ENCODE data around the gene BAHCC1. TPM values are rescaled to one million over a fixed set of nuclear protein-coding genes. Genes with fewer than 3 reads are reported as not detected.

Gene BAHCC1
- total RNA-seq, 2 donors from 2014 or later: 12.2 to 14.2 TPM

DNA sequence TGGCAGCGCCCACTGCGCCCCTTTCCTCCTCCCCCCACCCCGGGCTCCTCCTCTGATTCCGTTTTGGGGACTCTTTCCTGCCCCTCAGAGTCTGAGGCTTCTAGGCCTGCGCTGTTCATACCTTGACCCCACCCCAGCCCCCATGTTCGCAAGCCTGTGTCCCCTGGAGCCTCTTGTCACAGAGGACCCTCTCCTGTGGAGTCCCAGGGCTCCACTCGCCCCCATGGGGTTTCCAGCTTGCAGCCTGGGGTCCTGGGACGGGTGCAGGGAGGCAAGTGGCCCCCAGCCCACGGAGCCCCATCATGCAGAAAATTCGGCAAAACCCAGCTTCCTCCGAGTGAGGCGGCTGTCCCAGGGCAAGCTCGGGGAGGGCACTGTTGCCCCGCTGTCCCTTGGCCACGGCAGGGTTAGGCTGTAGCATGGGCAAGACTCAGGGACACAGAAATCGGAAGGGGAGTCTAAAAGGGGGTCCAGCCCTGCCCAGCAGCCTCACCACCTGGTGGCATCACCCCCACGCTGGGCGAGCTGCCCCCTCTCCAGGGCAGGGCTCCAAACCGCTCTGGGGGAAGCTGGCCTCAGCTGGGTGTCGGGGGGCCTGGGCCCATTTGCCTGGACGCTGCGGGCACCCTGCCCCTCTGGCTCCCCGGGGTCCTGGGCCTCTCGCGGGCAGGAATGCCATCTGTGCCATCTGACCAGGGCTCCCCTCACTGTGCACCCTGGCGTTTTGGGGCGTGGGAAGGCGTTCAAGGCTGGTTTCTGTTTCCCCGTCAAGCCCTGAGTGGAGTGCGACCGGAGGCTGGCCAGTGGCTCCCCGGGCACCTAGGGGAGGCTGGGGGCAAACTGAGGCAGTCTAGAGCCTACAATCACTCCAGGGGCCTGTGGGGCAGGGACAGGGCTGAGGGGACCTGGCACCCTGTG, 11.5 kb upstream of the BAHCC1 start:
- no peak for ATAC-seq
- no peak for DNase-seq
- intact Hi-C loops (cut with DNase I, micrococcal nuclease): no loop called here

DNA sequence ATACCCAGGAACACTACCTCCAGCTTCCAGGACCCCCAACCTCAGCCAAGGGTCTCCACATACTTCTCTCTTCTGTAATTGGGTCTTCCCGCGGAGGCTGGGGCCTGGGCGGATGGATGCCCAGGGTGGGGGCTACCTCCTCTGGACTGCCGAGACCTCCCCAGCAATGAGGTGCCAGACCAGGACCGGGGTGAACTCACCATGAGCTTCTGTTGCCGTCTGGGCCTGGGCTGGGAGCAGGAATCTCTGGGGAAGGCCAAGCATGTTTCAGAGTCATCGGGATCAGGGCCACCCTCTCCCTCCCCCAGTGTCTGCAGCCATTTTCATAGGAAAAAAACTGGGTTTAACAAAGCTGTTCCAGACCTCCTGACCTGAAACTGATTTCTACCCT, 10.3 kb upstream of the BAHCC1 start:
- ATAC-seq (no peak), DNase-seq (no peak)
- intact Hi-C loops (cut with DNase I, micrococcal nuclease): no loop called here

DNA sequence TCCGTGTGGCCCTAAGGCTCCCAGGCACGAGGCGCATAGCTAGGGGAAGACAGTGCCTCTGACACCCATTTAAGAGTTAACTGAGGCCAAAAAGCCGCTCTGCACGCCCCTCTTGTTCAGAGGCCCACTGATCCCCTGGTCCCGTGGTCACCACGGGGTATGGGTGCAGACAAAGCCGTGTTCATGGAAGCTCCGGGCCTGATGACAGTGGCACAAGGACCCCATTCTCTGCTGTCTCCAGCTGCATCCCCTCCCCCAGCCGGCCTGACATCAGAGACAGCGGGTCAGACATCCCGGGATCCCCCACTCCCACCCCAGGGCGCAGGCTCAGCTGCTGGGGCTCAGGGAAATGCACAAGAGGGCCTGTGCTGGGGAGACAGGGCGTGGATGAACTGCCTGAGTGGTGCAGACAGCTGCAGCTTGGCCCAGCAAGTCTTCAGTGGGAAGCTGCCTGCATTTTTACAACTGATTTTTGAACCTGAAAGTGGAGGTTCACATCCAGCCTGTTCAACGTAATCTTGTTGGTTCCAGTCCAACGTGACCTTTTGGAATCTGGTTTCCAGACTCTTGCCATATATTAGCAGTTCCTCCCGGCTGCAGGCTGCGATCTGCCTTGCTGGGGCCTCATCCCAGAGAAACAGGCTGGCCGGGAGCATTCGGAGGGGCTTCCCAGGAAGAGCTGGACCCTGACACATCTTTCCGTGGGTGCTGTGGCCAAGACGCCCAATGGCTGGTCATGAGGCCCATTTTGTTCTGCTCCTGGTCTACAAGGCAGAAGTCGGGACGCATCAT, 9.7 kb upstream of the BAHCC1 start:
- intact Hi-C loops (cut with DNase I, micrococcal nuclease): no loop called here
- DNase-seq: no peak
- ATAC-seq: peak; percentile 28

DNA sequence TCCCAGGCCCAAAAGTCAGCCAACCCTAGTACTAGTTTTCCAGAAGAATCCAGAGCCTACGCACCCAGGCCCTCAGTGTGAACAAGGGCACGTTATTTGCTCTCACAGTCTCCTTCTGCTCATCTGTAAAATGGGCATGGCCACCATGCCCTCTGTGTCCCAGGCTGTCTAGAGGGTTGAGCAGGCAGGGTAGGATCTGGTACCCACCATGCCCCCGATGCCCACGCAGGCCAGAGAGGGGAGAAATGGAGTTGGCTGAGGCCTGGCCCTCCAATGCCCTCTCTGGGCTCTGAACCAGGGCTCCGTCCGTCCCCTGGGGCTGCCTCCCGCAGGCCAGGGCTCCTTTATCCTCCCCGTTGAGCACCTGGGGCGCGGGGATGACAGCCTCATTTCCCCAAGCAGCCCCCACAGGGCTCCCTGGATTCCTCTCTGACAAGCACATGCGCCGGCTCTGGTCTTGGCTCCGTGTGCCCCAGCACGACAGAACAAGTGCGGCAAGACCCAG, 9.1 kb upstream of the BAHCC1 start:
- intact Hi-C loops (cut with DNase I, micrococcal nuclease): no loop called here
- no peak for ATAC-seq
- DNase-seq: no peak

DNA sequence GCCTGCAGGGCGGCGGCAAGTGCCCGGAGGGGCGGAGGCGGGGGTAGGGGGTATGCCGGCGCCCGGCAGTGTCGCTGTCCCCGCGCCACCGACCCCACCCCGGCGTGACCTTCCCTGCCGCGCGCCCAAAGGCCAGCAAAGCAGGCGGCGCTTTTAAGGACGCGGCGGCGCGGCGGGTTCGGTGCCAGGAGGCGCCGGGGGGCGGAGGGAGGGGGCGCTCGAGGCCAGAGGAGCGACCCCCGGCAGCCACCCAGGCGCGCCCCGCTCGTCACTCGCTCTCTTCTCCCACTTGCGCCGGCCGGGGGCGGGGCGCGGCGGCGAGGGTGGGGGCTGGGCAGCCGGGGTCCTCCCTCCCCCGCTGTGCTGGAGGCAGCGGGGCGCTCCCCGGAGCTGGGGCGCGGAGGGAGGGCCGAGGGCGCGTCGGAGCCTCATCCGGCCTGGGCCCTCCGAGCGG, 8.6 kb upstream of the BAHCC1 start:
- intact Hi-C loops (cut with DNase I, micrococcal nuclease): no loop called here
- peak; percentile 39 for ATAC-seq
- peak in 1 of 2 donors; percentile 57 for DNase-seq

DNA sequence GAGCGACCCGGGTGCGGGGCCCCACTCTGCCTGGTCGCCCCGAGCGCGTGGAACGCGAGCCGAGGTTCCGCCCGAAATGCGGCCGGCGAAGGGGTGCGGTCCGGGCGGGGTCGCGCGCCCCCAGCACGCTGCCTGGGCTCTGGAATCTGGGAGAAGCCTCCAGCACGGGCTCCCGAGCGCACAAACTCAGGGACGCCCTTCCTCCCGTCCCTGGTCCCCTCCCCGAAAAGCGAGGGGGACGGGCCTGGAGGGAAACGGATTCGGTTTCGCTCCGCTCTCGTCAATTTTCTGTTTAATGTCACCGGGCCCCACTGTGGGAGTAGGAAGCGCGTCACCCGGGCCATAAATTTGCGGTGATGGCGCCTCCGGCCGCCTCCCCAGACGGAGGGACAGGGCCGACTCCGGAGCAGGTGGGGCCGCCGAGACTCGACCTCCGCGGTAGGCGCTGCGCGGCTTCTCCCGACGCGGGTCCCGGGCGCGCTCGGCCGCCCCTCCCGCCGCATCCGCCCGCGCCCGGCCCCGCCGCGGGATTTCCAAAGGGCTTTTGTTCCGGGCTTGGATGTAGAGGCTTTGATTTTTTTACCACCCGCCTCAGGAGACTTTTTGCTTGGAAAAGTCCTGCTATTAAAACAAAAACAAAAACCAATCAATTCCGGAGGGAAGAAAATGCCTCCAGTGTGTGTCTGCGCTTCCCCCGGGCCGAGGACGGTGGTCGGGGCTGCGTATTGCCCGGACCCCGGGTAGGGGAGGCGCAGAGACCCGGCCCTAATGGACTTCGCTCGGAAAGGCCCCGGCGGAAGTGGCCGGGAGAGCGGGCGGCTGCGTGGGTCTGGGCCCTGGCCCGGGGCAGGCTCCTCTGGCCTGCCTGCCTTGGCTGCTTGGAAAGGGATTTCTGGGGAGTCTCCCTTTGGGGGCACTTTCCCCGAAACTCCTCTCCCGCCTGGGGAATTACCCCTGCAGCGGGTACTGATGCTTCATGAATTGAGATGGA, 7.9 kb upstream of the BAHCC1 start:
- intact Hi-C loops (cut with DNase I, micrococcal nuclease): no loop called here
- ATAC-seq (peak; percentile 56), DNase-seq (peak; percentile 65 to 82)

DNA sequence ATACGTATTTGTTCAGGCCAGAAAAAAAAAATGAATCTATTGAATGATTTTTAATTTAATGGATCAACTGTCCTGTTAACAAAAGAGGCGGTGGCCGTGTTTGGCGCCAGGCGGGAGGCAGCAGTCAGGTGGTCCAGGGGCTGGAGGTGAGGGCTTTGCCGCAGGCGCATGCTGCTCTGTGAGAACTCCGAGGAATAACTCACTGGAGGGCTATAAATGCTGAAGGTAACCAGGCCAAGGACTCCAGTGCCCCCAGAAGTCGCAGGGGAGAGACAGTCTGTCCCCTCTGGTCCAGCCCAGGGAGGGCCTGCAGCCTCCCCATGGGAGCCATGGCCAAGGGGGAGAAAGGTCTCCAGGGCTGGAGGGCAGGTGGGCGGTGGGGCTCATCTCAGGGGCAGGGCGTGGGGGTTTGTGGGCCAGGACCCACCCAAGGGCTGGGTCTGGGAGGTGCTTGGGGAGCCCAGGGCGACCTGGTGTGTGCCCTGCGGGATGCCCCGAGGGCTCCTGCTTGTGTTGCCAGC, 7.1 kb upstream of the BAHCC1 start:
- intact Hi-C loops (cut with DNase I, micrococcal nuclease): no loop called here
- DNase-seq (no peak), ATAC-seq (no peak)

DNA sequence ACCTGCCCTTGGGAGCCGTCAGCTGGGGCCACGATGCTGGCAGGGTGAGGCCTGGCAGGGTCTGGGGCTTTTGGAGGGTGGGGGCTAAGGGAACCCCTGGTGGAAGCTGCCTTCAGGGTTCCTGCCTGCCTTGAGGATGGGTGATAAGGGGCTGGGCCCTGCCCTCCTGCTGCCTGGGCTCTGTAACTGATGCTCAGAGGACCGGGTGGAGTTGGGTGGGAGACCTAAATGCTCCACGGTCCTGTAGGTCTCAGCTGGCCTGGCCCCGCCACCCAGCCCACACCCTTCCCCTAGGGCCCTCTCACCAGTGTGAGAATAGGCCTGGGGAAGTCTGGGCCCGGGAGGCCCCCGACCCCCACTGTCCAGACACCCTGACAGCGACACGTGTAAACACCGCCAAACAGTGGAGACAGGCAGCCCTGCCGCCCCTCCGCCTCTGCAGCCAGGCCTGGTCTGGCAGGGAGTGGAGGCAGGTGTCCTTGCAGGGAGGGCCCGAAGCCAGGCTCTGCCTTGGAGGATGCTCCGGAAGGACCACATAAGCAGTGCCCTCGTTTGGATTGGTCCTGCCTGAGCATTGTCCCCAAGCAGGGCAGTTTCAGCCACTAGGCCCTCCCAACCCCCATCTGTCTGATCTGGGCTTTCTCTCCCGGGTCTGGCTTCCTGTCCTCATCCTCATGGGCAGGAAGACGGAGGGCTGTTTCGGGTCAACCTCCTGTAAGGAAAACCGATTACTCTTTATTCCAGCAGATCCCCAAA, 6.5 kb upstream of the BAHCC1 start:
- ATAC-seq (no peak), DNase-seq (no peak)

DNA sequence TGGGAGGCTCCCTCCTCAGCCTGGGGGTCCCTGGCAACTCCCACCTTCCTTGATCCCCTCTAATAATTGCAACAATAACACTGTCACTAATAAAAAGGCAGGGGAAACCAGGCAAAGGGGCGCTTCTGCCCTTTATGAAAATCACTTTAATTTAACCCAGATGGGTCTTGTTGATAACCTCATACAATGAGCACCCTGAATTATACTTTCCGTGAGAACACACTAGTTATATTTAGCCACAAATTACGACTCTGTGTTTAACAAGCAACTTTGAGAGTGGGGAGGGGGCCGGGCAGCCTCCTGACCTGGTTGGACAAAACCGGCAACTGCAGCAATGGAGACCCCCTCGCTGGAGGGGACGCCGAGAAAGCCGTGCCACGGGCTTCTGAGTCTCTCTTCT, 5.7 kb upstream of the BAHCC1 start:
- ATAC-seq: no peak
- intact Hi-C loops (cut with DNase I, micrococcal nuclease): no loop called here
- no peak for DNase-seq

More for the DNA sequence above, 6.5 kb upstream of the BAHCC1 start:
- intact Hi-C loops (cut with DNase I, micrococcal nuclease): no loop called here

DNA sequence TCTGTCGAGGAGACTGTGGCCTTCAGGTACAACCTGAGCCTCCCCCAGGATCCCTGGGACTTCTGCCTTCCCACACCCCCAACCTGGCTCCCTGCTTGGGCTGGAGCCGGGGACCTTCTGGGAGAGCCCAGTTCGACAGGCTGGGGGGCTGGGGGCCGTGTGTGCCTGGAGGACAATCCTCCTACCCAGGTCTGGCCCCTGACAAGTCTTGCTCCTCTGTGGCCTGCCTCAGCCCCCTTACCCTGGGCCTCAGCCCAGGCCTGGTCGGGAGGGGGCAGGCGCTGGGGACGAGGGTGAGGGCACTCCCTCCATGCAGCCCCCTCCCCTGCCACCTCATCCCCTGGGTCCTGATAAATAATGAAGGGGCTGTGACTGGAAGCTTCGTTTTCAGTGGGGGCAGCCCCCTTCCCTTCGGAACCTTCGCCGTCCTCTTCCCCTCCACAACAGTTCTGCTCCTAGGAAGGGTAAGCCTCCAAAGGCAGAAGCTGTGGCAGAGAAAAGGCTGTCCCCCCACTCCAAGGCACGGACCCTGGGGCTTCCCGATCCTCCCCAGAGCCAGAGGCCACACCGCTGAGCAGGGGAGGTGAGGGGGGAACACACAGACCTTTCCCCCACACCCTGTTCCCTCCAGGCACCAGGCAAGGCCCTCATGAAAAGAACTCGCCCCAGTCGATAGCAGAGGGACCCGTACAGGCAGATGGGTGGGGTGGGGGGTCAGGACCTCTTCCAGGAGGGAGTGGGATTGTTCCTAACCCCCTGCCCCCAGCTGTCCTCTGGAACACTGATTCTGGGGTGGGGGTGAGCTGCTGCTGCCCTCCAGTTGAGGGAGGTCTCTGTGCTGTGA, 5.0 kb upstream of the BAHCC1 start:
- DNase-seq (no peak), ATAC-seq (no peak)
- intact Hi-C loops (cut with DNase I, micrococcal nuclease): no loop called here

DNA sequence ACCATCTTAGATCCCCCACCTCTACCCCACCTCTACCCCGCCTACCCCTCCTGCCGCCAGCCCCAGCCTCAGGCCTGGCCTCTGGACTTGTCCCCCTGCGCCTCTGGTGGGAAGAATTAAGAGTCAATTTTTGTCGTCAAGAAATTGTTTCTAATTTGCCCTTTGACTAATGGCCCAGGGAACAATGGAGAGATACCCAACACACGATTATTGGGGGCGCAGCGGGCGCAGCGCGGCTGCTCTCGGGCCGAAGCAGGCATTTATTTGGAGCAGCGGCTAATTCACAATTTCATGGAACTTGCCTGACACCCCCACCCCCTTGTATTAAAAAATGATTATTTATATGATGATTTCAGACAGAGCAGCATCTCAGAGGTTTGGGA, 4.4 kb upstream of the BAHCC1 start:
- intact Hi-C loops (cut with DNase I, micrococcal nuclease): no loop called here
- no peak for DNase-seq
- no peak for ATAC-seq

DNA sequence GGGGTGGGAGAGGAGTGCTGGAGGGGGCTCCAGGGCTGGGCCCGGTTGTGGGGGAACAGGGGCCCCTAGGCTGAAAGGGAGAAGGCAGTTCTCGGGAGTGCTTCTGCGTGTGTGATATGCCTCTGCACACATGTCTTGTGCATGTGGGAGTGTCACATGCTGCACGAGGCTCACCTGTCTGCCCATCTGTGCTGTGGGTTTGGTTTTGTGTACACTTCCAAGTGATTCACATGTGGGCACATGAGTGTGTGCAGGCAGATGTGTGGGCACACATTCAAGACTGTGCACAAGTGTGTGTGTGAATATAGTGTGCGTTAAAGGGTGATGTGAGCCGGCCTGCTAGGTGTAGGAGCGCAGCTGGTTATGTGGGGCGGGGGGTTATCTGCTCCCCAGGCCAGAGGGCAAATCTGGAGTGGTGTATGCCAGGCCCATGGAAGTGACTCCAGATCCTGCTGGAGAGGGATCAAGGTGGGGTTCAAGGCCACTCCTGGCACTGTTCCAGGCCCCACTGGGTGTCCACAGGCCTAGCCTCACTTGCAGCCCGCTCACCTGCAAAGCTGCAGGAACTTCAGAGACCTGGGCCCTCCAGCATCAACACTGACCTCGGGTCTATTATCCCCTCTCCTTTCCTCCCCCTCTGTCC, 3.8 kb upstream of the BAHCC1 start:
- no peak for DNase-seq
- intact Hi-C loops (cut with DNase I, micrococcal nuclease): no loop called here

DNA sequence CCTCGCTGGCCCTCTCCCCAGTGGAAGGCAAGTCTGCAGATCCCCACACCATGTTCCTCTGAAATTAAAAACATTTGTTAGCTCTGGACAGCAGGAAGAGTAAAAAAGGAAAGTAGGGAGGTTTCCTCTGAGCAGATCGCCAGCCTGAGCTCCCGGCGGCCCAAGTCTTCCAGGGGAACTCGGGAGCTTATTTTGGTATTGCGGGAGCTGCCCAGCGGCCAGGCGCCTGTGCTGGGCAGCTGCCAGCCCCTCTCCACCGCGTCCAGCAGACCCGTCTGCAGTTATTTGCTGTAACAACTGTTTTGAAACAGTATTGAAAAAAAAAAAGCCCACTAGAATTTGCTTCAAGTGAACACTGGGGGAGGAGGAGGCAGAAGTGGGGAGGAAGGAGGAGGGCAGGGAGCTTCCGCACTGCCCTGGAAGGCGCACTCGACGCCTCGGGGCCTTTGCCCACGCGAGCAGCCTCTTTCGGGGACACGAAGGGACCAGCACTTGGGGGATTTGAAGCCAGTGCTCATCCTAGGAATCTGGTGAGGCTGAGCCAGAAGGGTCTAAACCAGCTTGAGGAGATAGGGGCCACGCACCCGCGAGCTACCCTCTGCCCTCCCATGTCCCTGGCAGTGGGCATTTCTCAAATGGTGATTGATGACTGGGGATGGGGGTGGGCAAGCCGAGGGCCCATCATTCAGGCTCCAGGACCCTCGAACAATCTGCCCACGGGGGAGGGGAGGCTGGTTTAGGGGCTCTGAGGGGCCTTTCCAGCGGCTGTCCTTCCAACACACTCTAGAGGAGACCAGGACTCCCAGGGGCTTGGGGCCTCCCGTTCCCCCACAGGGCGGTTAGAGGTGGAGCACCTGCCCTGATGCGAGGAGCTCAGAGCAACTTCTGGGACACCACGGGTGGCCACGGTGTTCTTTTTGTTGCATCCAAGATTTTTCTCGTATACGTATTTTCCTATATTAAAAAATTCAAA, 3.0 kb upstream of the BAHCC1 start:
- no peak for ATAC-seq
- DNase-seq: no peak
- intact Hi-C loops (cut with DNase I, micrococcal nuclease): no loop called here

More for the DNA sequence above, 3.8 kb upstream of the BAHCC1 start:
- ATAC-seq: no peak

DNA sequence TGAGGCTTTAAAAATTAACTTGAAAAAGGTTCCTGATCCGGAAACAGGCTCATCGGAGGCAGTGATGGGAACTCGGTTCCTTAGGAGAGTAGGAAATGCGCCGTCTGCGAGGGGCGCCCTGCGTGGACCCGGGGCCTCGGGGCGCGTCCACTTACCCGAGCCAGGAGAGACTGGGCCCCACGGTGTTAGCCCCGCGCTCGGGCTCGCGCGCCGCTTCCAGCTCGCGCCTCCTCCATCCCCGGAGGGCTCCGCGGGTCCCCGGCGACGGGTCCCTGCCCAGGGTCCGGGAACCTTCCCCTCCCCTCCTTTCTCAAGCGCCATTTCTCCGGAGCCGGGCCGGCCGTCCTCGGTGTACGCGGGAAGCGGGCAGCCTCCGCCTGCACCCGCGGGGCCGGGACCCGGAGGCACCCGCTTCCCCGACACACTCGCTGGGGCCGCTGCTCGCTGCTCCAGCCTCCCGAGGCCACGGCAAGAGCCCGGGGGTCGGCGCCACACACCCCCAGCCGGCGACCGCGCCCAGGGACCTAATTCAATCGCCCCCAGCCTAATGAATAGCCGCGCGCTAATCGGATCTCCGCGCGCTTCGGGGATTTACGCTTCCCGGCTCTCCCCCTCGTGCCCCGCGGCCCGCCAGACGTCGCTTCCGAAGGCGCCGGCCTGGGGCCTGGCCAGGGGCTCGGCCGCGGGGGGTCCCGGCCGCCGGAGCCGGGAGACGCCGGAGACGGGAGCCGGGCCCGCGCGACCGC, 2.2 kb upstream of the BAHCC1 start:
- intact Hi-C loops (cut with DNase I, micrococcal nuclease): no loop called here
- DNase-seq (no peak), ATAC-seq (no peak)

All from left colon (tissue), 2 donors.